Upper lobe of left lung (tissue), 6 donors: ENCODE results near the gene NCK2. TPM values are rescaled to one million over a fixed set of nuclear protein-coding genes. Genes with fewer than 3 reads are reported as not detected.
A peak's percentile ranks its signal among the peaks of the same experiment; 100 is the strongest.

Experiments
- ATAC-seq, 2 donors: fragments of 200-7000 bp; cut with Tn5 transposase; one replicate each; pipeline ENCODE4 v1.9.1; 2022; ENCODE audit warnings: mild to moderate bottlenecking in 2 of 2, moderate library complexity in 2 of 2; ENCODE audit not compliant: low FRiP score in 2 of 2
- DNase-seq, 2 donors: peaks; one replicate each; pipeline ENCODE4 v3.0.0-alpha.2; 2019 to 2020
- H3K27ac ChIP-seq, 4 donors: fragments of 200-600 bp; sonication (generic); one replicate each; pipeline ENCODE4 v1.5.1; 2016 to 2019
- H3K27me3 ChIP-seq, 4 donors: fragments of 200-600 bp; sonication (generic); one replicate each; pipeline ENCODE4 v1.5.1; 2017 to 2019
- H3K36me3 ChIP-seq, 4 donors: fragments of 200-600 bp; sonication (generic); one replicate each; pipeline ENCODE4 v1.5.1; 2016 to 2019
- H3K4me1 ChIP-seq, 4 donors: fragments of 200-600 bp; sonication (generic); one replicate each; pipeline ENCODE4 v1.5.1; 2018 to 2019
- H3K4me3 ChIP-seq, 4 donors: fragments of 200-600 bp; sonication (generic); one replicate each; pipeline ENCODE4 v1.5.1; 2017 to 2019; ENCODE audit warnings: mild to moderate bottlenecking in 2 of 4, moderate library complexity in 1 of 4
- H3K9me3 ChIP-seq, 4 donors: fragments of 200-600 bp; sonication (generic); one replicate each; pipeline ENCODE4 v1.5.1; 2018 to 2019
- CTCF ChIP-seq, 6 experiments: fragments of 450-650 bp in 4 of 6; fragments of 200-600 bp in 2 of 6; sonication (generic) in 2 of 6; IDR thresholded peaks; one replicate each; pipeline ENCODE4 v1.5.1; 2016 to 2019; ENCODE audit warnings: antibody characterized with exemption in 6 of 6
- EP300 ChIP-seq, 4 donors: sonication (generic); formaldehyde crosslinking; IDR thresholded peaks; one replicate each; pipeline ENCODE4 v1.5.1; 2017; ENCODE audit warnings: antibody characterized with exemption in 4 of 4, control low read depth in 2 of 4
- POLR2A ChIP-seq, 4 donors: fragments of 450-650 bp; IDR thresholded peaks; one replicate each; pipeline ENCODE4 v1.5.1; 2016 to 2017; ENCODE audit warnings: antibody characterized with exemption in 4 of 4, mild to moderate bottlenecking in 2 of 4
- POLR2AphosphoS5 ChIP-seq, 2 donors: sonication (generic); formaldehyde crosslinking; IDR thresholded peaks; one replicate each; pipeline ENCODE4 v1.5.1; 2017; ENCODE audit warnings: antibody characterized with exemption in 2 of 2
- WGBS, 2 donors: methylation state at CpG; one replicate each; pipeline ENCODE4 v1.1.5; 2017 to 2018; 5-methylcytosine and 5-hydroxymethylcytosine counted together
- total RNA-seq, 6 donors: library from RNA; depleted of rRNA in 4 of 6; stranded (reverse); fragments of >200 nt in 4 of 6; gene quantifications; one replicate each; pipeline versions ENCODE4 v1.1.0 to v1.2.1, GENCODE V29; 2016 to 2021
- donor health status: DM: no; HTN: no; CAD: no; lungs with moderate emphysema.
- donor health status: DM: no; HTN: yes; CAD: no; lungs with severe emphysema.

Gene NCK2
- total RNA-seq, 6 donors from 2014 or later: 29.3 to 48.6 (median 37.9) TPM

- Histone ChIP-seq H3K27ac (peak overlapping the region in 3 of 4 donors; percentile 19 to 68 (median 50)), H3K27me3 (no peaks in the 10 kb centered on the region), H3K36me3 (no peaks in the 10 kb centered on the region), H3K4me1 (peaks cover 34 to 54% (median 36%) of the 10 kb centered on the region in 4 donors), H3K4me3 (no peak overlapping the region), H3K9me3 (no peaks in the 10 kb centered on the region)
- ATAC-seq (peak in 1 of 2 donors; percentile 41), DNase-seq (peak in 1 of 2 donors; percentile 52)
- WGBS, 2 donors: 45 to 75% methylated on average over 2 to 10 of the region's 10 CpGs
- TF ChIP-seq POLR2A (IDR thresholded peaks at IDR 0.05) (no peak), EP300 (IDR thresholded peaks at IDR 0.05) (no peak), CTCF (IDR thresholded peaks at IDR 0.05) (no peak), POLR2AphosphoS5 (IDR thresholded peaks at IDR 0.05) (no peak)
These were observed 45.9 kb downstream of the NCK2 start for GRCh38 chr2:105790461-105791149.

GRCh38 chr2:105791229-105791628 is 46.5 kb downstream of the NCK2 start:
- WGBS, 2 donors: 82 to 87% methylated on average over 12 of the region's 12 CpGs
- DNase-seq: no peak
- no peaks in the 10 kb centered on the region for H3K27me3 ChIP-seq
- no peaks in the 10 kb centered on the region for H3K36me3 ChIP-seq
- no peaks in the 10 kb centered on the region for H3K9me3 ChIP-seq
- peak overlapping the region in 1 of 4 donors; percentile 50 for H3K27ac ChIP-seq
- no peak overlapping the region for H3K4me3 ChIP-seq
- no peak for TF ChIP-seq CTCF (IDR thresholded peaks at IDR 0.05)
- no peak for TF ChIP-seq EP300 (IDR thresholded peaks at IDR 0.05)
- no peak for TF ChIP-seq POLR2AphosphoS5 (IDR thresholded peaks at IDR 0.05)
- TF ChIP-seq POLR2A (IDR thresholded peaks at IDR 0.05): no peak
- ATAC-seq: no peak
- peaks cover 40 to 59% (median 42%) of the 10 kb centered on the region in 4 donors for H3K4me1 ChIP-seq

- Histone ChIP-seq H3K27ac (no peak overlapping the region), H3K4me1 (peaks cover 41 to 59% (median 51%) of the 10 kb centered on the region in 4 donors), H3K36me3 (no peaks in the 10 kb centered on the region), H3K4me3 (no peak overlapping the region), H3K9me3 (no peaks in the 10 kb centered on the region), H3K27me3 (no peaks in the 10 kb centered on the region)
- ATAC-seq (no peak), DNase-seq (no peak)
- no peak for TF ChIP-seq EP300 (IDR thresholded peaks at IDR 0.05)
- TF ChIP-seq POLR2AphosphoS5 (IDR thresholded peaks at IDR 0.05): no peak
- TF ChIP-seq CTCF (IDR thresholded peaks at IDR 0.05): no peak
- no peak for TF ChIP-seq POLR2A (IDR thresholded peaks at IDR 0.05)
- WGBS, 2 donors: 91 to 93% methylated on average over 6 to 7 of the region's 7 CpGs
These were observed 47.8 kb downstream of the NCK2 start for GRCh38 chr2:105792561-105792960.

GRCh38 chr2:105793196-105793975 is 48.7 kb downstream of the NCK2 start:
- DNase-seq: no peak
- Histone ChIP-seq H3K4me1 (peaks cover 45 to 62% (median 54%) of the 10 kb centered on the region in 4 donors), H3K27ac (no peak overlapping the region), H3K9me3 (no peaks in the 10 kb centered on the region), H3K36me3 (no peaks in the 10 kb centered on the region), H3K27me3 (no peaks in the 10 kb centered on the region), H3K4me3 (no peak overlapping the region)
- 97 to 98% methylated on average over 6 of the region's 6 CpGs for WGBS, 2 donors
- TF ChIP-seq CTCF (IDR thresholded peaks at IDR 0.05) (no peak), POLR2AphosphoS5 (IDR thresholded peaks at IDR 0.05) (no peak), POLR2A (IDR thresholded peaks at IDR 0.05) (no peak), EP300 (IDR thresholded peaks at IDR 0.05) (no peak)
- no peak for ATAC-seq
